GM12878 (cell line): ENCODE data around the gene LRSAM1. TPM values are rescaled to one million over a fixed set of nuclear protein-coding genes. Genes with fewer than 3 reads are reported as not detected.

ENCODE experiments used
- CBX5 ChIP-seq: sonication (generic); IDR thresholded peaks from 2 replicates; pipeline ENCODE4 v1.6.1; 2016; ENCODE audit warnings: low read depth, moderate library complexity, mild to moderate bottlenecking, inconsistent platforms
- ETV6 ChIP-seq, 2 experiments: fragments of 450-650 bp in 1 of 2; IDR thresholded peaks in 1 of 2; conservative IDR thresholded peaks in 1 of 2; 2 replicates each; pipeline ENCODE4 v1.6.1; 2014; ENCODE audit warnings: antibody characterized with exemption in 1 of 2, borderline replicate concordance in 1 of 2, low read depth in 1 of 2, mild to moderate bottlenecking in 1 of 2, moderate library complexity in 1 of 2
- MEF2B ChIP-seq: fragments of 450-650 bp; IDR thresholded peaks from 2 replicates; pipeline ENCODE4 v1.6.1; 2018; ENCODE audit warnings: mild to moderate bottlenecking, moderate library complexity; ENCODE audit not compliant: partially characterized antibody, poor library complexity, severe bottlenecking
- NBN ChIP-seq: fragments of 450-650 bp; IDR thresholded peaks from 2 replicates; pipeline ENCODE4 v1.6.1; 2016
- NRF1 ChIP-seq: conservative IDR thresholded peaks from 2 replicates; pipeline ENCODE4 v1.6.1; 2011; ENCODE audit warnings: mild to moderate bottlenecking, low read depth, low read length, improper control_type of control experiment
- SP1 ChIP-seq: IDR thresholded peaks from one replicate; pipeline ENCODE4 v1.6.1; 2011; ENCODE audit warnings: low read depth, low read length
- TAF1 ChIP-seq: IDR thresholded peaks from 2 replicates; pipeline ENCODE4 v1.6.1; 2011; ENCODE audit warnings: mild to moderate bottlenecking, low read depth, low read length, borderline replicate concordance
- polyA plus RNA-seq, 11 experiments: library from polyadenylated mRNA; depleted of rRNA in 4 of 11; unstranded in 6 of 11; stranded (reverse) in 5 of 11; fragments of >200 nt; fragmentation: Nextera tagmentation in 4 of 11; fragmentation: Illumina TruSeq in 1 of 11; extraction: Ambion mirVana in 4 of 11; extraction: Trizol in 1 of 11; gene quantifications; 1 replicate in 1 of 11; 2 replicates in 10 of 11; pipeline versions ENCODE4 v1.2.1 to v1.2.3, GENCODE V29; 2011 to 2016; ENCODE audit warnings: inconsistent platforms in 2 of 11, missing spikeins in 2 of 11, low read depth in 1 of 11
- total RNA-seq, 4 experiments: library from RNA; depleted of rRNA in 3 of 4; stranded (reverse); fragments of >200 nt in 3 of 4; fragmentation: Illumina TruSeq in 1 of 4; extraction: Trizol in 1 of 4; gene quantifications; 2 replicates each; pipeline versions ENCODE4 v1.2.1 to v1.2.3, GENCODE V29; 2013 to 2021
- TF ChIP-seq, protein P1 (sequence below): fragments of 450-650 bp; IDR thresholded peaks from 2 replicates; pipeline ENCODE4 v1.6.1; 2016; ENCODE audit warnings: mild to moderate bottlenecking
- TF ChIP-seq, protein P2 (sequence below): fragments of 450-650 bp; IDR thresholded peaks from 2 replicates; pipeline ENCODE4 v1.6.1; 2018; ENCODE audit warnings: borderline replicate concordance, mild to moderate bottlenecking; ENCODE audit not compliant: partially characterized antibody

The LRSAM1 gene
- total and polyA plus RNA-seq, 10 of the 15 experiments (the other 5 are each of a cell fraction or from before 2014, with no cell fraction given), result 0.14 to 23.4 (median 11.7) TPM

DNA sequence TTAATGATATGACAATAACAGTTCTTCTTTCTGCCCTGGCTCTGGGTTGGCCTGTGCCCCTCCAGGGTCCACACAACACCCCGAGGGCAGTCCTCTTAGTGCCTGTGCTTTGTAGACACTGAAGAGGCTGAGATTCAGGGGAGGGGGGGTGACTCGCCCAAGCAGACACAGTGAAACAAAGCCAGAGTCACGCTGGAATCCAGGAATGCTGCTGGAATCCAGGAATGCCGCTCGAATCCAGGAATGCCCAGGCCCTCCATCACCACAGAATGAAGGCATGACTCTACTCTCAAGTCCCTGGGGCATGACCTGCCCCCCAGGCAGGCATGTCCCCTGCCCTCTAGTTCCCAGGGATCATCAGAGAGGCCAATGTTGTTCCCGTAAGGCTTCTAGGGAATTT is 73.1 kb downstream of the LRSAM1 start (continued):
- TF ChIP-seq ETV6 (conservative IDR thresholded peaks at IDR 0.05 in 1 of 2, IDR thresholded peaks at IDR 0.05 in 1 of 2; ENCODE audit: borderline replicate concordance in 1 of 2, low read depth in 1 of 2) (no peak), TAF1 (no peak), CBX5 (no peak), NRF1 (no peak), SP1 (no peak), NBN (no peak), MEF2B (no peak)
- TF ChIP-seq, protein P1, sequence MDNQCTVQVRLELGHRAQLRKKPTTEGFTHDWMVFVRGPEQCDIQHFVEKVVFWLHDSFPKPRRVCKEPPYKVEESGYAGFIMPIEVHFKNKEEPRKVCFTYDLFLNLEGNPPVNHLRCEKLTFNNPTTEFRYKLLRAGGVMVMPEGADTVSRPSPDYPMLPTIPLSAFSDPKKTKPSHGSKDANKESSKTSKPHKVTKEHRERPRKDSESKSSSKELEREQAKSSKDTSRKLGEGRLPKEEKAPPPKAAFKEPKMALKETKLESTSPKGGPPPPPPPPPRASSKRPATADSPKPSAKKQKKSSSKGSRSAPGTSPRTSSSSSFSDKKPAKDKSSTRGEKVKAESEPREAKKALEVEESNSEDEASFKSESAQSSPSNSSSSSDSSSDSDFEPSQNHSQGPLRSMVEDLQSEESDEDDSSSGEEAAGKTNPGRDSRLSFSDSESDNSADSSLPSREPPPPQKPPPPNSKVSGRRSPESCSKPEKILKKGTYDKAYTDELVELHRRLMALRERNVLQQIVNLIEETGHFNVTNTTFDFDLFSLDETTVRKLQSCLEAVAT, result no peak
- TF ChIP-seq, protein P2, sequence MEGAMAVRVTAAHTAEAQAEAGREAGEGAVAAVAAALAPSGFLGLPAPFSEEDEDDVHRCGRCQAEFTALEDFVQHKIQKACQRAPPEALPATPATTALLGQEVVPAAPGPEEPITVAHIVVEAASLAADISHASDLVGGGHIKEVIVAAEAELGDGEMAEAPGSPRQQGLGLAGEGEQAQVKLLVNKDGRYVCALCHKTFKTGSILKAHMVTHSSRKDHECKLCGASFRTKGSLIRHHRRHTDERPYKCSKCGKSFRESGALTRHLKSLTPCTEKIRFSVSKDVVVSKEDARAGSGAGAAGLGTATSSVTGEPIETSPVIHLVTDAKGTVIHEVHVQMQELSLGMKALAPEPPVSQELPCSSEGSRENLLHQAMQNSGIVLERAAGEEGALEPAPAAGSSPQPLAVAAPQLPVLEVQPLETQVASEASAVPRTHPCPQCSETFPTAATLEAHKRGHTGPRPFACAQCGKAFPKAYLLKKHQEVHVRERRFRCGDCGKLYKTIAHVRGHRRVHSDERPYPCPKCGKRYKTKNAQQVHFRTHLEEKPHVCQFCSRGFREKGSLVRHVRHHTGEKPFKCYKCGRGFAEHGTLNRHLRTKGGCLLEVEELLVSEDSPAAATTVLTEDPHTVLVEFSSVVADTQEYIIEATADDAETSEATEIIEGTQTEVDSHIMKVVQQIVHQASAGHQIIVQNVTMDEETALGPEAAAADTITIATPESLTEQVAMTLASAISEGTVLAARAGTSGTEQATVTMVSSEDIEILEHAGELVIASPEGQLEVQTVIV, result no peak
- TF ChIP-seq, all 136 proteins: peak for 0
